ENCODE results near the gene SPIRE1. TPM values are rescaled to one million over a fixed set of nuclear protein-coding genes. Genes with fewer than 3 reads are reported as not detected.
"Not testable (repeated sequence)": the region's sequence is repeated elsewhere in the genome, so short reads cannot be mapped to it uniquely, and the experiment has no call there.

SPIRE1 gene
- polyA plus RNA-seq, 1 donor, result 12.7 TPM

- DNase-seq (ENCODE audit: low read depth), result no peak
Observed at GRCh38 chr18:12598181-12598930, 59.6 kb downstream of the SPIRE1 start.

GRCh38 chr18:12597760-12598159 is 60.1 kb downstream of the SPIRE1 start:
- DNase-seq (ENCODE audit: low read depth), result no peak

GRCh38 chr18:12595571-12596255 is 62.2 kb downstream of the SPIRE1 start:
- no peak for DNase-seq (ENCODE audit: low read depth)

GRCh38 chr18:12593866-12594265 is 64.0 kb downstream of the SPIRE1 start:
- DNase-seq (ENCODE audit: low read depth), result no peak

- DNase-seq (ENCODE audit: low read depth), result no peak
Observed at GRCh38 chr18:12592597-12593127, 65.2 kb downstream of the SPIRE1 start.

- no peak for DNase-seq (ENCODE audit: low read depth)
Observed at GRCh38 chr18:12589448-12589847, 68.5 kb downstream of the SPIRE1 start.

- no peak for DNase-seq (ENCODE audit: low read depth)
Observed at GRCh38 chr18:12586956-12587355, 71.0 kb downstream of the SPIRE1 start.

- DNase-seq (ENCODE audit: low read depth), result no peak
Observed at GRCh38 chr18:12585218-12585617, 72.7 kb downstream of the SPIRE1 start.

- no peak for DNase-seq (ENCODE audit: low read depth)
Observed at GRCh38 chr18:12580630-12581342, 77.1 kb downstream of the SPIRE1 start.

GRCh38 chr18:12579775-12580174 is 78.1 kb downstream of the SPIRE1 start:
- no peak for DNase-seq (ENCODE audit: low read depth)

GRCh38 chr18:12577848-12578247 is 80.1 kb downstream of the SPIRE1 start:
- no peak for DNase-seq (ENCODE audit: low read depth)

GRCh38 chr18:12574494-12575185 is 83.3 kb downstream of the SPIRE1 start:
- DNase-seq (ENCODE audit: low read depth), result no peak

- DNase-seq (ENCODE audit: low read depth), result no peak
Observed at GRCh38 chr18:12571630-12572029, 86.3 kb downstream of the SPIRE1 start.

- no peak for DNase-seq (ENCODE audit: low read depth)
Observed at GRCh38 chr18:12569791-12570190, 88.1 kb downstream of the SPIRE1 start.

- no peak for DNase-seq (ENCODE audit: low read depth)
Observed at GRCh38 chr18:12567849-12568248, 90.1 kb downstream of the SPIRE1 start.

- DNase-seq (ENCODE audit: low read depth), result no peak
Observed at GRCh38 chr18:12564861-12565260, 93.0 kb downstream of the SPIRE1 start.

- no peak for DNase-seq (ENCODE audit: low read depth)
Observed at GRCh38 chr18:12564378-12564777, 93.5 kb downstream of the SPIRE1 start.

- DNase-seq (ENCODE audit: low read depth), result not testable (repeated sequence)
Observed at GRCh38 chr18:12560600-12560999, 97.3 kb downstream of the SPIRE1 start.

GRCh38 chr18:12559319-12559718 is 98.6 kb downstream of the SPIRE1 start:
- DNase-seq (ENCODE audit: low read depth), result no peak

- no peak for DNase-seq (ENCODE audit: low read depth)
Observed at GRCh38 chr18:12556946-12557806, 100.7 kb downstream of the SPIRE1 start.
